ENCODE measurements around the gene CEP72.
A peak's percentile ranks its signal among the peaks of the same experiment; 100 is the strongest.
"Not testable (repeated sequence)": the region's sequence is repeated elsewhere in the genome, so short reads cannot be mapped to it uniquely, and the experiment has no call there.

Gene CEP72

DNA sequence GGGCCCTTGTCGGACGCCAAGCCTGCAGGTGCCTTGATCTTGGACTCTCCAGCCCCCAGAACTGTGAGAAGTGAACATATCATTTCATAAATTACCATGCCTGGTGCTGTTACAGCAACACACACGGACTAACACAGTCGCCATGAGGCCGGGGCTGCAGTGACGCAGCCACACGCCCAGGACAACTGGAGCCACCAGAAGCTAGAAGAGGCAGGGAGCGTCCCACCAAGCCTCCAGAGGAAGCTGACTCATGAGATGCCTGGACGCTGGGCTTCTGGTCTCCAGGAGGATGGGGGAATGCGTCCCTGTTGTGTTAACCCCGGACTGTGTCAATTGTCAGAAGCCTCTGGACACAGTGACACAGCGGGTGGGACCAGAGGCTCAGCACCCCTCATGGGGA is 74.8 kb downstream of the CEP72 start:
- not testable (repeated sequence) for DNase-seq

DNA sequence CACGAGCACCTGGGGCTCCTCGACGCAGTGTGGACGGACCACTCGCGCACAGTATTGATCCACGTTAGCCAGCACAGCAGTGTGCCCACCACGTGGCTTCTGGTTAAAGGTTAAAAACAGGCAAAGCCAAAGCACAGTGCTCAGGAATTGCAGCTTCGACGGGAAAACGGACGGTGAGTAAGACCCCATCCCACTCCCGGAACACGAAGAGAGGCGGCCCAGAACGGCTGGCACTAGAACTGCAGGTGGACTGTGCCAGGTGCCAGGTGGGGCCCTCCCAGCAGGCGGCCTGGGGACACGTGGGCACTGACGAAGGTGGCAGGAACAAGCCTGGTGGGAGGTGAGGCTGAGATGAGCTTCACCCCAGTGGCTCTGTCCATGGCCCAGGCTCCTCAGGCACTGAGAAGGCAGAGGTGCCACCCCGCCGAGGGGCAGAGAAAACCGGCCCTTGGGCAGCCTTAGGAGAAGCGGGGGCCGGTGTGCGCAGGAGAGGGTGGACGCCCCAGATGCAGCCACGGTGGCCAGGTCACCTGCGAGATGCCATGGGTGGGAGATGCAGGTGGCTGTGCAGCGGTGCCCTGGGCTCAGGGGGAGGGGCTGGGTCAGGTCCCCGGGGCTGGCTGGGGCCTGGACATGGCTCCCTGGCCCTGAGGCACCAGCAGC is 76.3 kb downstream of the CEP72 start:
- DNase-seq: not testable (repeated sequence)

DNA sequence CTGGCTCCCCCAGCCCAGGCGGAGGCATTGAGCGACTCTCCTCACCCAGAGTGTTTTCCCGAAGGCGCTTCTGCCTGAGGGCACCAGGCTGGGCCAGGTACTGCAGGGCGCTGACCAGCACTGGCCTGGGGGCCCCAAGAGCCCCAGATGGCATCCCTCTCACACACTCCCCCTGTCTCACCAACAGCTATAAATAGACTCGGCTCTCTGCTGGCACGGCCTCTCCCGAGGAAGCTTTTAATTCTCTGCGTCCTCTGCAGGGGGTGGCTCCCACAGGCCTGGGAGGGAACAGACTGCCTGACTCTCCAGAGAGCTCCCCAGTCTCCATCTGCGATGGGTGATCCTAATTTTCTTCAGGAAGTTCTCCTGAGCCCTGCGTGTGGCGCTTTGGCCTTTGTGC is 78.2 kb downstream of the CEP72 start:
- DNase-seq: not testable (repeated sequence)

DNA sequence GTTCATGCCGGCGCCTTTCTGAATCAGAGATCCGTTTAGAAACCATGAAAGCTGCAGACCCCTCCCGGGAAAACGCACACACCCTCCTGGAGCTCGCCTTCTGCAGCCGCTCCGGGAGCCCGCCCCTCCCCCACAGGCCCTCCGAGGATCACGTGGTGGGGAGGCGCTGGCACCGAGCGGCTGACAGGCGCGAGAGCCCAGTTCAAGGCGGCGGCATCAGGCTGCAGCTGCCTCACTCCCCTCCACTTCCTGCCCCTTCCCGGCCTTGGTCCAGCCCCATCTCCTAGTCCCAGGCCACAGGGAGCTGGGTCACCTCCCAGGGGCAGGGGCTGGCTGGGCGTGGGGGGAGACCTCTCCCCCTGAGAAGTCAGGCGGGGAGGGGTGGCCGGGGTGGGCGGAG is 78.9 kb downstream of the CEP72 start:
- not testable (repeated sequence) for DNase-seq

DNA sequence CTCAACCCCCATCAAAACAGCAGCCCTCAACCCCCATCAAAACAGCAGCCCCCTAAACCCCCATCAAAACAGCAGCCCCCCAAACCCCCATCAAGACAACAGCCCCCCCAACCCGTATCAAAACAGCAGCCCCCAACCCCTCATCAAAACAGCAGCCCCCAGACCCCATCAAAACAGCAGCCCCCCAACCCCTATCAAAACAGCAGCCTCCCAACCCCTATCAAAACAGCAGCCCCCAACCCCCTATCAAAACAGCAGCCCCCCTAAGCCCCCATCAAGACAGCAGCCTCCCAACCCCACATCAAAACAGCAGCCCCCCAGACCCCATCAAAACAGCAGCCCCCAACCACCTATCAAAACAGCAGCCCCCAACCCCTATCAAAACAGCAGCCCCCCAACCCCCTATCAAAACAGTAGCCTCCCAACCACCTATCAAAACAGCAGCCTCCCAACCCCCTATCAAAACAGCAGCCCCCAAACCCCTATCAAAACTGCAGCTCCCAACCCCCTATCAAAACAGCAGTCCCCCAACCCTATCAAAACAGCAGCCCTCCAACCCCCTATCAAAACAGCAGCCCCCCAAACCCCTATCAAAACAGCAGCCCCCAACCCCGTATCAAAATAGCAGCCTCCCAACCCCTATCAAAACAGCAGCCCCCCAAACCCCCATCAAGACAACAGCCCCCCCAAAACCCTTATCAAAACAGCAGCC is 79.8 kb downstream of the CEP72 start:
- no peak for DNase-seq

DNA sequence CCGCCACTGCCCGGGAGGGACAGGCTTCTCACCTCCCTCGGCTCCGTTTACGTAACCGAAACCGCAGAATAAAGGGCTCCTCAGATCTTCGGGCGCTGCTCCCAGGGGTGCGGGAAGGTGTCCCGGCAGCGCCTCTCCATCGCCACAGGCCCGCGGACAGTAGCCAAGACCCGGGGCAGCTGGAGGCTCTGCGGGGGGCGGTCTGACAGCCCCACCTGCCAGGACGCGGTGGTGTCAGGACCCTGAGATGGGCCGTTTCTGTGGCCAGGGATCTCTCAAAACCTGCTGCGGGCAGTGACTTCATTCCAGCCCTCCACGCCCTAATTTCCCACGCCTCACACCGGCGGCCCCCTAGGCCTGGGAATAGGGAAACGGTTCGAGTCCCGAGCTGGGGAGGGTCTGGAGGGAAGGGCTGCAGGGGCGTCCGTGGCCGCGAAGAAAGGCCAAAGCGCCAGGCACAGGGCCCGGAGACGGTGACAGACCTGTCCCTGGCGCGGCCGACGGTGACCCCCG is 80.4 kb downstream of the CEP72 start:
- DNase-seq: not testable (repeated sequence)

DNA sequence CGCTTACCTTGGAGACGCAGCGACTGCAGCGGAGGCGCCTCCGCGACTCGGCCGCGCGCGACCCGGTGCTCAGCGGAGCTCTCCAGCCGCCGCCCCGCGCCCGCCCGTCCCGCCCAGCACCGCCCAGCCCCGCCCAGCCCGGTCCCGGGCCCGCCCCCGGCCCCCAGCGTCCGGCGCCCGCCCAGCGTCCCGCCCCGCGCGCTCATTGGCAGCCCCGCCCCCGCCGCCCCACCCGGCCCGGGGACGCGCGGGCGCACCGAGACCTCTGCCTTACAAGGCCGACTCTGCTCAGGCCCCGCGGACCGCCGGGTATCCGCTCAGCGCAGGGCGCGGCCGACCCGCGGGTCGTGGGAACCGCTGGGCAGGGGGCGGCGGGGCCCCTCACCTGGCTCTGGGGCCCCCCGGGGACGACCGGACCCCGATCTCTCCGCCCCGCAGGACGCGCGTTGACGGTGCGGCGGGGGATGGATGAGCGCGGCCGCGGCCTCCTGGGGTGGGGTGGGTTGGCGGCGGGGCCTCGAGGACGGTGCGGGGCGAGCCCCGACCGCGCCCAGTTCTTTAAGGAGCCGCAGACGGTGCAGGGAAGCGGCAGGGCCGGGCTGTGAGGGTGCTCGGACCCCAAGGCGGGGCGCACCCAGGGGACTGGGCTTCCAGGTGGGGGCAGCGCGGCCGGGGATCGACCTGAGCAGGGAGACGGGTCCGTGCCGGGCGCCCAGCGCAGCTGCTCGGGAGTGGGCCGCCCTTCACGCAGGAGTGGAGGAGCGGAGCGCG is 81.3 kb downstream of the CEP72 start, which contains the start of gene TPPP:
TPPP (minus strand) TSS at position 82 of the 771 bp plus-strand sequence. CDS start 15,292 bp downstream, outside the sequence.
- DNase-seq: peak; percentile 77

DNA sequence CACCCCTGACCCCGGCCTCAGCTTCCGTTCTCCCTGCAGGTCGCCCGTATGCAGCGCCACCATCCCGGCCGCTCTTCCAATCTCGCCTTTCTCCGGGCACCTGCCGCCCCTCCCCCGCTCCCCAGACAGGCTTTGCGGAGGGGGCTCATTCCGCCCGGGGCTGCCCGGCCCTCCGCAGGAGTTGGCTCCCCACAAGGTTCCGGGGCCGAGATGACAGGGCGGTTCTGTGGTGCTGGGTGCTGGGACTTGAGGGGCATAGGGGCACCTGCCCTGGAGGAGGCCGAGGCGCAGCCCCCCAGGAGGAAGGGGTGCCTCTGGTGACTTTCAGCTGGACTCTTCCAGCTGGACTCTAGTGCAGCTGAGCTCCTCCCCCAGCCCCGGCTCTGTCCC is 81.9 kb downstream of the CEP72 start:
- not testable (repeated sequence) for DNase-seq

DNA sequence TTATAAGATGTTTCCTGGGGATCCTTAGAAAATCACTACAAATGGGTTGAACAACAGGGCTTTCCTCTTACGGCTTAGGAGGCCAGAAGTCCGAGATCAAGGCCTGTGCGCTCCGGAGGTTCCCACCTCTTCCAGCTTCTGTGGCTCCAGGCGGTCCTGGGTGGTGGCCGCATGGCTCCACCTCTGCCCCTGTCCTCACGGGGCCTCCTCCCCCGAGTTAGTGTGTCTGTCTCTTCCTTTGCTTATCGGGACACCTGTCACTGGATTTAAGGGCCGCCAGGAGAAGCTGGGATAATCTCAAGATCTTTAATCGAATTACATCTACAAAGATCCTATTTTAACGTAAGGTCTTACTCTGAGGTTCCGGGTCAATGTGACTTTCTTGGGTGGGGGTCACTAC is 83.3 kb downstream of the CEP72 start:
- DNase-seq: not testable (repeated sequence)

DNA sequence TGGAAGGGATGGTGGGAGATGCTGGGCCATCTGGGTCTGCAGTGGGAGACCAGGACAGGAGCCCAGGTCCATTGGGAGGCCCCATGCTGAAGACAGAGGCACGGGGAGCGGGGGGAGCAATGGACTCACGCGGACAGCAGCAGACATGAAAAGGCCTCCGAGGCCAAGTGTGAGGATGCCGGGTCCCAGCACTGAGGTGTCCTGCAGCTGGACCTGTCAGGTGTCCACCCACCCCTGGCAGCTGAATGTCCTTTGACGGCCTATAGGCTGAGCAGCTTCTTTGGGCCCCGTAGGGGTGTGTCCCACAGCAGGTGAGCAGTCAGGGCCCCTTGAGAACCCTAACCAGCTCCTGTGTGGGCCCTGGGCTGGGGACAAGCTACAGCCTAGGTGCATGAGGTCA is 84.1 kb downstream of the CEP72 start:
- DNase-seq: not testable (repeated sequence)

DNA sequence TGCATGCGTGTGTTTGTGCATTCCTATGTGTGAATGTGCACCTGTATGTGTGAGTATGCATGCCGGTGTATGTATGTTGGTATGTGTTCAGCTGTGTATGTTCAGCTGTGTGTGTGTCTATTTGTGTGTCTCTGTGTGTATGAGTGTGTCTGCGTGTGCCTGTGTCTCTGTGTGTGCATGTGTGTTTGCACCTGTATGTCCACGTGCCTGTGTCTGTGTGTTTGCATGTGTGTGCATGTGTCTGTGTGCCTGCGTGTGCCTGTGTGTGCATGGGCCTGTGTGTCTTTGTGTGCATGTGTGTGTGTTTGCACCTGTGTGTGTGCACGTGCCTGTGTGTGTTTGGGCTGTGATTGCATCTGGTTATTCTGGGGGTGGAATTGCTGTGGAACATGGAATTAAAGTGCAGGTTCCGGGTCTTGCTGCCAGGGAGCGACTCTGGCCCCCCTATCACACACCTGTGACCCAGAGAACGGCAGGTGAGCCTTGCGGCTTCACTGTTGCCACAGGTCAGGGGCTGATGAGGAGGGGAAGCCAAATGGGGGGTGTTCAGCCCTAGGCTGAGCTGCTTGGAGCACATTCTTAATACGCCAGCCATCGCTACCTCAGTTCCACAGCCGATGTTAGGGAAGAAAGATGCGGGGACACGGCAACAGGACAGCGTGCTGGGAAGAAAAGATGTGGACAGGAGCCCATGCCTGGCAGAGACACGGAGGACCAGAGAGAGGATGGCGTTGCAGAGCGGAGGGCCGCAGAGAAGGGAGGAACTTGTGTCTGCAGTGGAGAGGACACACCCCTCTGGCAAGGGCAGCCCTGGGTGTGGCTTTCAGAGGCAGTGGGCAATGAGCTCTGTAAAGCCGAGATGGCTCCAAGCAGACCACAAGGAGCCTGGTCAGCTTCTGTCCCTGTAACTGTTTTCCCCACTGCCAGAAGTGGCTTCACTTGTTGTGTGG is 84.9 kb downstream of the CEP72 start:
- not testable (repeated sequence) for DNase-seq
